GM23338 (cell line): ENCODE data around the gene EPS8. TPM values are rescaled to one million over a fixed set of nuclear protein-coding genes. Genes with fewer than 3 reads are reported as not detected.

Source experiments
- ATAC-seq: fragments of 200-7000 bp; cut with Tn5 transposase; 3 replicates; pipeline ENCODE4 v1.9.1; 2020
- DNase-seq: peaks from one replicate; pipeline ENCODE4 v3.0.0-alpha.2; 2015; ENCODE audit warnings: low spot score
- H2AFZ ChIP-seq: fragments of 200-600 bp; sonication (generic); 2 replicates; pipeline ENCODE4 v1.8.0; 2016; ENCODE audit warnings: antibody characterized with exemption, mild to moderate bottlenecking, moderate library complexity
- H3F3A ChIP-seq: fragments of 200-600 bp; sonication (generic); replicated peaks from 2 replicates; pipeline ENCODE4 v1.8.0; 2017; ENCODE audit warnings: antibody characterized with exemption, mixed run types, low read depth
- H3K27ac ChIP-seq: fragments of 200-600 bp; sonication (generic); 2 replicates; pipeline ENCODE4 v1.6.1; 2016; ENCODE audit warnings: low read depth
- H3K27me3 ChIP-seq: fragments of 200-600 bp; sonication (generic); 2 replicates; pipeline ENCODE4 v1.8.0; 2016; ENCODE audit warnings: mild to moderate bottlenecking, mixed run types, moderate library complexity; ENCODE audit not compliant: insufficient read depth
- H3K36me3 ChIP-seq: fragments of 200-600 bp; sonication (generic); 2 replicates; pipeline ENCODE4 v1.8.0; 2016; ENCODE audit warnings: mild to moderate bottlenecking; ENCODE audit not compliant: insufficient read depth
- H3K4me1 ChIP-seq: fragments of 200-600 bp; sonication (generic); 2 replicates; pipeline ENCODE4 v1.8.0; 2016; ENCODE audit warnings: mild to moderate bottlenecking, moderate library complexity; ENCODE audit not compliant: insufficient read depth
- H3K4me2 ChIP-seq: fragments of 200-600 bp; sonication (generic); 2 replicates; pipeline ENCODE4 v1.7.1; 2017; ENCODE audit warnings: mixed run types
- H3K4me3 ChIP-seq: fragments of 200-600 bp; sonication (generic); 2 replicates; pipeline ENCODE4 v1.6.1; 2016; ENCODE audit warnings: mixed run types
- H3K79me2 ChIP-seq: fragments of 200-600 bp; sonication (generic); replicated peaks from 2 replicates; pipeline ENCODE4 v1.8.0; 2017; ENCODE audit warnings: mild to moderate bottlenecking; ENCODE audit not compliant: insufficient read depth
- H3K9me2 ChIP-seq: fragments of 200-600 bp; sonication (generic); 2 replicates; pipeline ENCODE4 v1.8.0; 2017; ENCODE audit not compliant: insufficient read depth
- H4K20me1 ChIP-seq: fragments of 200-600 bp; sonication (generic); replicated peaks from 2 replicates; pipeline ENCODE4 v1.8.0; 2017; ENCODE audit warnings: mild to moderate bottlenecking; ENCODE audit not compliant: insufficient read depth
- H3K27ac Mint-ChIP-seq: 2 replicates; pipeline ENCODE4 v1.8.0; 2020; ENCODE audit warnings: inconsistent platforms, mild to moderate bottlenecking, moderate library complexity, mixed read lengths
- H3K27me3 Mint-ChIP-seq: 3 replicates; pipeline ENCODE4 v1.8.0; 2022; ENCODE audit warnings: low read depth, mild to moderate bottlenecking, moderate library complexity, mixed read lengths, inconsistent platforms; ENCODE audit not compliant: insufficient read depth, poor library complexity
- H3K36me3 Mint-ChIP-seq: 3 replicates; pipeline ENCODE4 v1.8.0; 2021; ENCODE audit warnings: low read depth, mild to moderate bottlenecking, inconsistent platforms, moderate library complexity, mixed read lengths
- H3K4me1 Mint-ChIP-seq: 3 replicates; pipeline ENCODE4 v1.8.0; 2020; ENCODE audit warnings: mild to moderate bottlenecking, inconsistent platforms, mixed read lengths
- H3K4me3 Mint-ChIP-seq: 3 replicates; pipeline ENCODE4 v1.8.0; 2021; ENCODE audit warnings: moderate library complexity, mild to moderate bottlenecking, inconsistent platforms, mixed read lengths
- H3K9me3 Mint-ChIP-seq: 3 replicates; pipeline ENCODE4 v1.8.0; 2020; ENCODE audit warnings: moderate library complexity, mild to moderate bottlenecking, inconsistent platforms, mixed read lengths
- CREB1 ChIP-seq: fragments of 250-450 bp; sonication (Bioruptor Pico); IDR thresholded peaks from 2 replicates; pipeline ENCODE4 v1.5.0; 2020; ENCODE audit warnings: low read depth, mild to moderate bottlenecking, moderate library complexity
- CTCF ChIP-seq, 2 experiments: fragments of 200-600 bp in 1 of 2; sonication (generic) in 1 of 2; conservative IDR thresholded peaks; 2 replicates each; pipeline versions ENCODE4 v1.5.1 to v1.6.1; 2016 to 2017; ENCODE audit warnings: antibody characterized with exemption in 2 of 2, low read depth in 2 of 2, mild to moderate bottlenecking in 2 of 2, moderate library complexity in 1 of 2
- ETS1 ChIP-seq: IDR thresholded peaks from 2 replicates; pipeline ENCODE4 v1.6.1; 2016; ENCODE audit warnings: antibody characterized with exemption
- EZH2 ChIP-seq: fragments of 200-600 bp; sonication (generic); IDR thresholded peaks from one replicate; pipeline ENCODE4 v1.8.0; 2017; ENCODE audit warnings: antibody characterized with exemption, mild to moderate bottlenecking, low read depth; ENCODE audit not compliant: unreplicated experiment
- EZH2phosphoT487 ChIP-seq: fragments of 200-600 bp; sonication (generic); IDR thresholded peaks from one replicate; pipeline ENCODE4 v1.8.1; 2018; ENCODE audit warnings: antibody characterized with exemption; ENCODE audit not compliant: unreplicated experiment
- JUNB ChIP-seq: IDR thresholded peaks from one replicate; pipeline ENCODE4 v1.6.1; 2016; ENCODE audit warnings: antibody characterized with exemption; ENCODE audit not compliant: unreplicated experiment
- NANOG ChIP-seq: IDR thresholded peaks from 2 replicates; pipeline ENCODE4 v1.6.1; 2016; ENCODE audit warnings: antibody characterized with exemption, borderline replicate concordance
- POLR2AphosphoS5 ChIP-seq: IDR thresholded peaks from 2 replicates; pipeline ENCODE4 v1.6.1; 2016; ENCODE audit warnings: antibody characterized with exemption, low read depth
- STAT1 ChIP-seq: IDR thresholded peaks from one replicate; pipeline ENCODE4 v1.6.1; 2016; ENCODE audit warnings: antibody characterized with exemption; ENCODE audit not compliant: unreplicated experiment
- ZNF114 ChIP-seq: fragments of 250-450 bp; sonication (Bioruptor Pico); IDR thresholded peaks from 2 replicates; pipeline ENCODE4 v1.5.0; 2020; ENCODE audit warnings: mild to moderate bottlenecking, moderate library complexity
- ZNF331 ChIP-seq: fragments of 250-450 bp; sonication (Bioruptor Pico); IDR thresholded peaks from 2 replicates; pipeline ENCODE4 v1.5.0; 2020; ENCODE audit warnings: low read depth, mild to moderate bottlenecking, moderate library complexity
- ZNF462 ChIP-seq: fragments of 250-450 bp; sonication (Bioruptor Pico); IDR thresholded peaks from 2 replicates; pipeline ENCODE4 v1.5.0; 2020; ENCODE audit warnings: mild to moderate bottlenecking, moderate library complexity
- polyA plus RNA-seq: library from polyadenylated mRNA; unstranded; fragments of >200 nt; fragmentation: Nextera tagmentation; extraction: Ambion mirVana; gene quantifications from 2 replicates; pipeline ENCODE4 v1.2.1, GENCODE V29; 2016
- total RNA-seq: library from RNA; depleted of rRNA; stranded (reverse); fragments of >200 nt; shearing (Covaris generic); gene quantifications from 2 replicates; pipeline ENCODE4 v1.2.3, GENCODE V29; 2014
- TF ChIP-seq, protein P1 (sequence below): IDR thresholded peaks from one replicate; pipeline ENCODE4 v1.6.1; 2018; ENCODE audit warnings: antibody characterized with exemption; ENCODE audit not compliant: unreplicated experiment

EPS8 gene
- total and polyA plus RNA-seq, 2 experiments from 2014 or later = 3.5 to 5.4 TPM

GRCh38 chr12:15690320-15690719, 98.9 kb downstream of the EPS8 start:
- H3K27ac Mint-ChIP-seq = no peak overlapping the region
- H3K9me2 ChIP-seq = no peaks in the 10 kb centered on the region
- H3K36me3 Mint-ChIP-seq = no peaks in the 10 kb centered on the region
- TF ChIP-seq CREB1 (CRISPR knock-in tag) (no peak), ZNF331 (CRISPR knock-in tag) (no peak), NANOG (no peak), CTCF (conservative IDR thresholded peaks at IDR 0.05; ENCODE audit: low read depth in 2 of 2) (no peak), STAT1 (no peak), EZH2phosphoT487 (no peak), EZH2 (no peak), ZNF462 (CRISPR knock-in tag) (no peak), POLR2AphosphoS5 (no peak), ETS1 (no peak), ZNF114 (CRISPR knock-in tag) (no peak), JUNB (no peak)
- TF ChIP-seq, protein P1, sequence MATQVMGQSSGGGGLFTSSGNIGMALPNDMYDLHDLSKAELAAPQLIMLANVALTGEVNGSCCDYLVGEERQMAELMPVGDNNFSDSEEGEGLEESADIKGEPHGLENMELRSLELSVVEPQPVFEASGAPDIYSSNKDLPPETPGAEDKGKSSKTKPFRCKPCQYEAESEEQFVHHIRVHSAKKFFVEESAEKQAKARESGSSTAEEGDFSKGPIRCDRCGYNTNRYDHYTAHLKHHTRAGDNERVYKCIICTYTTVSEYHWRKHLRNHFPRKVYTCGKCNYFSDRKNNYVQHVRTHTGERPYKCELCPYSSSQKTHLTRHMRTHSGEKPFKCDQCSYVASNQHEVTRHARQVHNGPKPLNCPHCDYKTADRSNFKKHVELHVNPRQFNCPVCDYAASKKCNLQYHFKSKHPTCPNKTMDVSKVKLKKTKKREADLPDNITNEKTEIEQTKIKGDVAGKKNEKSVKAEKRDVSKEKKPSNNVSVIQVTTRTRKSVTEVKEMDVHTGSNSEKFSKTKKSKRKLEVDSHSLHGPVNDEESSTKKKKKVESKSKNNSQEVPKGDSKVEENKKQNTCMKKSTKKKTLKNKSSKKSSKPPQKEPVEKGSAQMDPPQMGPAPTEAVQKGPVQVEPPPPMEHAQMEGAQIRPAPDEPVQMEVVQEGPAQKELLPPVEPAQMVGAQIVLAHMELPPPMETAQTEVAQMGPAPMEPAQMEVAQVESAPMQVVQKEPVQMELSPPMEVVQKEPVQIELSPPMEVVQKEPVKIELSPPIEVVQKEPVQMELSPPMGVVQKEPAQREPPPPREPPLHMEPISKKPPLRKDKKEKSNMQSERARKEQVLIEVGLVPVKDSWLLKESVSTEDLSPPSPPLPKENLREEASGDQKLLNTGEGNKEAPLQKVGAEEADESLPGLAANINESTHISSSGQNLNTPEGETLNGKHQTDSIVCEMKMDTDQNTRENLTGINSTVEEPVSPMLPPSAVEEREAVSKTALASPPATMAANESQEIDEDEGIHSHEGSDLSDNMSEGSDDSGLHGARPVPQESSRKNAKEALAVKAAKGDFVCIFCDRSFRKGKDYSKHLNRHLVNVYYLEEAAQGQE = no peak
- peaks cover 4% of the 10 kb centered on the region for H3K27me3 Mint-ChIP-seq
- no peak overlapping the region for H3K4me3 Mint-ChIP-seq
- H3K9me3 Mint-ChIP-seq = peaks cover 3% of the 10 kb centered on the region; the same call in 1 of the 3 replicates
- no peaks in the 10 kb centered on the region for H3K36me3 ChIP-seq
- H3K4me3 ChIP-seq = no peak overlapping the region
- H3K79me2 ChIP-seq = no peaks in the 10 kb centered on the region
- no peaks in the 10 kb centered on the region for H3K27me3 ChIP-seq
- H2AFZ ChIP-seq = no peak overlapping the region
- H3K4me1 ChIP-seq = peaks cover 12% of the 10 kb centered on the region; the same call in 1 of the 2 replicates
- peaks cover 13% of the 10 kb centered on the region for H3K4me1 Mint-ChIP-seq
- H3K4me2 ChIP-seq = no peak overlapping the region
- ATAC-seq (no peak), DNase-seq (no peak)
- no peaks in the 10 kb centered on the region for H3F3A ChIP-seq
- H3K27ac ChIP-seq = no peak overlapping the region
- no peaks in the 10 kb centered on the region for H4K20me1 ChIP-seq
